NCI-H2227 (cell line): Measurements from ENCODE around the gene TMEM163.

Source experiments
- DNase-seq: peaks from one replicate; lab custom pipeline; 2025; ENCODE audit not compliant: unreplicated experiment; lab: John Stamatoyannopoulos, UW

TMEM163 gene

GRCh38 chr2:134443814-134444480 is 274.9 kb downstream of the TMEM163 start:
- DNase-seq: no peak

- DNase-seq: no peak
These were observed 277.5 kb downstream of the TMEM163 start for GRCh38 chr2:134441153-134441863.

DNA sequence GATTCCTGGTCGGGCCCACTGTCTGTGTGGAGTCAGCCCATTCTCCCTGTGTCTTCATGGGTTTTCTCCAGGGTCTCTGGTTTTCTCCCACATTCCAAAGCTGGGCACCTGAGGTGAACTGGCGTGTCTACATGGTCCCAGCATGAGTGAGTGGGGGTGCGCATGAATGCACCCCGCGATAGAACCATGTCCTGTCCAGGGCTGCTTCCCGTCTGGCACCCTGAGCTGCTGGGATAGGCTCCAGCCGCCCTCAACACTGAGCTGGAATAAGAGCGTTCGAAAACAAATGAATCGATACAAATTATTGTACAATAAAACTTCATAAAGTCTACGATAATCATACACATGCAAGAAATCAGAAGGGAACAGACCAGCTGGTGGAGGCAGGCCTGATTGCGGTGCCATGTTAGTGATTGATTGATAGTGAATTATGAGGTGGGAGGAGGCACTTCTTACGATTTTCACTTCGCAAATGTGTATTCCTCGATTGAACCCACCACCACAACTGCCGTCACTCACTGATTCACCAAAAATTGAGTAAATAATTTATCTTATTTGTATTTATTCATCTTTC is 278.4 kb downstream of the TMEM163 start:
- no peak for DNase-seq

- DNase-seq: no peak
These were observed 280.4 kb downstream of the TMEM163 start for GRCh38 chr2:134438371-134438770.

- no peak for DNase-seq
These were observed 282.1 kb downstream of the TMEM163 start for GRCh38 chr2:134436706-134437105.

- no peak for DNase-seq
These were observed 282.9 kb downstream of the TMEM163 start for GRCh38 chr2:134435936-134436335.

DNA sequence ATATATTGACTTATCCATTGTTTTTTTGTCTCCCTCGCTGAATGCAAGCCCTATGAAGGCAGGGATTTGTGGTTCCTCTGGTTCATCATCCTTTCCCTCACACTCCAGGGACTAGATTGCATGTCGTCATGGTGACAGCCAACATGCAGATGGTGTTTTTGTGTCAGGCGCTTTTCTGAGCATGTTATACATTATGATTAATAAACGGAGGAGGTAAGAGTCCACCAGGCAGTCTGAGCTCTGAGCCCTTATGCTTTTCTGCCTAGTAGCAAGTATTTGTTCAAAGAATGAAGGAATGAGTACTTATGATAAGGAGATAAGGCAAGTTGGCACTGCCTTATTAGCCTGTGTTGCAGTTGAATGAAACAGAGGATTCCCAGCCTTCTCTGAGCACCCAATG is 283.3 kb downstream of the TMEM163 start:
- no peak for DNase-seq

DNA sequence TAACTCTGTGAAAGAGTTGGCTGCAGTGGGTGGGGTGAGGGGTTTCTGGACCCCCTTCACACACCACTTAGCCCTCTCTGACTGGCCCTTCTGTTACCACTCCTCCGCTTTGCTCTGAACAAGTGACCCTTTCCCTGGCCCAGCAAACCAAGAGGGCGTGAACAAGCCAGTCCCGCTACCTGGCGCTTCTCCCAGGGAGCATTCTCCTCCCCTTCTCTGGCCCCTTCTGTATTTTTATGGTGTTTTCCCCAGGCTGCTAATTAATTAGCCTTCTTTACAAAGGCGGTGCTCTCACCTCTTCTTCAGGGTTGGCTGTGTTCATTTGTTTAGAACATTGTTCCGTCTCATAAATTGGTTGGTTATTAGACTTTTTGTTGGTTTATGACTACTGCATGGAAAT is 284.8 kb downstream of the TMEM163 start:
- DNase-seq: no peak

- DNase-seq: no peak
These were observed 285.3 kb downstream of the TMEM163 start for GRCh38 chr2:134433469-134433868.

- no peak for DNase-seq
These were observed 286.3 kb downstream of the TMEM163 start for GRCh38 chr2:134432435-134432883.

- no peak for DNase-seq
These were observed 286.9 kb downstream of the TMEM163 start for GRCh38 chr2:134431838-134432434.

GRCh38 chr2:134429886-134430285 is 288.9 kb downstream of the TMEM163 start:
- no peak for DNase-seq

GRCh38 chr2:134426721-134427120 is 292.1 kb downstream of the TMEM163 start:
- no peak for DNase-seq

GRCh38 chr2:134425724-134426496 is 292.9 kb downstream of the TMEM163 start:
- DNase-seq: no peak

- DNase-seq: no peak
These were observed 297.1 kb downstream of the TMEM163 start for GRCh38 chr2:134421556-134422328.

DNA sequence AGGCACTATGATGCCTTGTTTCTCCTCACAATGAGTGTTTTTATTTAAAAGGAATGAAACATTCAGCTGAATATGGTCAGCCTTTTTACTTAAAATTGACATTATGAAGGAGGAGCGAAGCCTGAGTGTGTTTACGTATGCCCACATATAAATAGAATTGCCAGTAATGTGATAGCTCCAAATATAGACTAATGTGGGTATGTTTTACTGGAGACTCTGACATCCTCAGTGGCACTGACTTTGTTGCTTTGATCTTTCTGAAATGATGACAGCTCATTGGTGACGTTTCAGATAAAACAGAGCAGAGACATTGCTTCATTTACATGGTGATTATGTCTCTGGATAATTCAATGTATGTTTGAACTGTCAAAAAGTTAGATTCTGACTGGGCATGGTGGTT is 297.9 kb downstream of the TMEM163 start:
- no peak for DNase-seq

GRCh38 chr2:134420259-134420658 is 298.5 kb downstream of the TMEM163 start:
- DNase-seq: no peak

- no peak for DNase-seq
These were observed 300.7 kb downstream of the TMEM163 start for GRCh38 chr2:134417968-134418582.

DNA sequence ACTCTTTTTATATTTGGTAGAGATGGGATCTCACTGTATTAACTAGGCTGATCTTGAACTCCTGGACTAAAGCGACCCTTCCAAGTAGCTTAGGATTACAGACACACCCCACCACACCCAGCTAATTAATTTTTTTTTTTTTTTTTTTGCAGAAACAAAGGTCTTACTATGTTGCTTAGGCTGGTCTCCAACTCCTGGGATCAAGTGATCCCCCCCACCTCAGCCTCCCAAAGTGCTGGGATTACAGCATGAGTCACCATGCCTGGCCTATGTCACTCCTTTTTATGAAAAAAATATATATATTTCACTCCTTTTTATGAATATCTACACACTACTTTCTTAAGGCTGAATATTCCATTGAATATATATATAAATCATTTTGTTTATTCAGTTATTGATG is 302.2 kb downstream of the TMEM163 start:
- no peak for DNase-seq

DNA sequence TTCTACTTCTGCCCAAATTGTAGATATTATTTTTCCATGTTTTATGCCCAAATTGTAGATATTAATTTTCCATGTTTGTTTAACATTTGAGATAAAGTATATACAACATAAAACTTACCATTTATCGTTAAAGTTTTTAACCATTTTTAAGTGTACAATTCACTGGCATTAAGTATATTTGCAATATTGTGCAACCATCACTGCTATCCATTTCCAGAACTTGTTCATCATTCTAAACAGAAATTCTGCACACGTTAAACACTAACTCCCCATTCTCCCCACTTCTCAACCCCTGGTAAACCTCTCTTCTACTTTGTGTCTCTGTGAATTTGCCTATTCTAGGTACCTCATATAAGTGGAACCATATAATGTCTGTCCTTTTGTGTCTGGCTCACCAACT is 302.8 kb downstream of the TMEM163 start:
- no peak for DNase-seq
